HepG2 (cell line): ENCODE results near the gene USP7. TPM values are rescaled to one million over a fixed set of nuclear protein-coding genes. Genes with fewer than 3 reads are reported as not detected.

Experiments used
- ADNP ChIP-seq: sonication (generic); formaldehyde crosslinking; IDR thresholded peaks from 2 replicates; pipeline ENCODE4 v1.4.0; 2020; ENCODE audit warnings: missing genetic modification reagents
- ATF3 ChIP-seq: sonication (generic); formaldehyde crosslinking; IDR thresholded peaks from 2 replicates; pipeline ENCODE4 v1.4.0; 2020; ENCODE audit warnings: missing genetic modification reagents
- DR1 ChIP-seq: sonication (generic); formaldehyde crosslinking; IDR thresholded peaks from 2 replicates; pipeline ENCODE4 v1.8.0; 2021; ENCODE audit warnings: mild to moderate bottlenecking, missing genetic modification reagents, inconsistent platforms
- GABPB1 ChIP-seq: IDR thresholded peaks from 2 replicates; pipeline ENCODE4 v1.6.1; 2016; ENCODE audit warnings: mild to moderate bottlenecking, missing genetic modification reagents, moderate library complexity, missing compliant biosample characterization
- MZF1 ChIP-seq: sonication (generic); formaldehyde crosslinking; IDR thresholded peaks from 2 replicates; pipeline ENCODE4 v1.8.1; 2023; ENCODE audit warnings: mild to moderate bottlenecking, missing genetic modification reagents, borderline replicate concordance
- NFIC ChIP-seq: IDR thresholded peaks from 2 replicates; pipeline ENCODE4 v1.6.1; 2012; ENCODE audit warnings: mild to moderate bottlenecking, low read length, inconsistent platforms
- PAF1 ChIP-seq: IDR thresholded peaks from 2 replicates; pipeline ENCODE4 v1.6.1; 2016; ENCODE audit warnings: missing genetic modification reagents, missing compliant biosample characterization
- PLSCR1 ChIP-seq: sonication (generic); formaldehyde crosslinking; IDR thresholded peaks from 2 replicates; pipeline ENCODE4 v1.5.0; 2020; ENCODE audit warnings: missing genetic modification reagents, mild to moderate bottlenecking, borderline replicate concordance
- RARG ChIP-seq: sonication (generic); formaldehyde crosslinking; IDR thresholded peaks from 2 replicates; pipeline ENCODE4 v1.4.0; 2020; ENCODE audit warnings: low read depth, mild to moderate bottlenecking, missing genetic modification reagents
- RFX5 ChIP-seq: IDR thresholded peaks from 2 replicates; pipeline ENCODE4 v1.6.1; 2011; ENCODE audit warnings: low read depth, low read length, improper control_type of control experiment
- SMAD1 ChIP-seq: sonication (generic); formaldehyde crosslinking; IDR thresholded peaks from 2 replicates; pipeline ENCODE4 v1.4.0; 2020; ENCODE audit warnings: missing genetic modification reagents, low read depth, mild to moderate bottlenecking, borderline replicate concordance
- UBTF ChIP-seq: sonication (generic); formaldehyde crosslinking; IDR thresholded peaks from 2 replicates; pipeline ENCODE4 v1.4.0; 2020; ENCODE audit warnings: mild to moderate bottlenecking, missing genetic modification reagents
- ZNF207 ChIP-seq: fragments of 450-650 bp; IDR thresholded peaks from 2 replicates; pipeline ENCODE4 v1.6.1; 2016; ENCODE audit warnings: antibody characterized with exemption, borderline replicate concordance
- ZNF260 ChIP-seq: sonication (generic); formaldehyde crosslinking; IDR thresholded peaks from 2 replicates; pipeline ENCODE4 v1.4.0; 2020; ENCODE audit warnings: missing genetic modification reagents, low read depth, mild to moderate bottlenecking, borderline replicate concordance
- ZNF274 ChIP-seq: sonication (generic); formaldehyde crosslinking; IDR thresholded peaks from 2 replicates; pipeline ENCODE4 v1.5.1; 2020; ENCODE audit warnings: mild to moderate bottlenecking, missing genetic modification reagents
- ZNF468 ChIP-seq: sonication (generic); formaldehyde crosslinking; IDR thresholded peaks from 2 replicates; pipeline ENCODE4 v1.8.0; 2022; ENCODE audit warnings: mild to moderate bottlenecking, moderate library complexity, missing genetic modification reagents
- ZNF576 ChIP-seq: sonication (generic); formaldehyde crosslinking; IDR thresholded peaks from 2 replicates; pipeline ENCODE4 v1.4.0; 2020; ENCODE audit warnings: mild to moderate bottlenecking, missing genetic modification reagents
- ZNF577 ChIP-seq: sonication (generic); formaldehyde crosslinking; IDR thresholded peaks from 2 replicates; pipeline ENCODE4 v1.4.0; 2020; ENCODE audit warnings: mild to moderate bottlenecking, low read depth, missing genetic modification reagents, borderline replicate concordance
- ZNF770 ChIP-seq: sonication (generic); formaldehyde crosslinking; IDR thresholded peaks from 2 replicates; pipeline ENCODE4 v1.5.0; 2020; ENCODE audit warnings: mild to moderate bottlenecking, missing genetic modification reagents
- ZNF800 ChIP-seq: sonication (generic); formaldehyde crosslinking; IDR thresholded peaks from 2 replicates; pipeline ENCODE4 v1.4.0; 2020; ENCODE audit warnings: missing genetic modification reagents
- ZNF841 ChIP-seq: sonication (generic); formaldehyde crosslinking; IDR thresholded peaks from 2 replicates; pipeline ENCODE4 v1.8.1; 2023; ENCODE audit warnings: missing genetic modification reagents, borderline replicate concordance
- polyA plus RNA-seq, 8 experiments: library from polyadenylated mRNA; depleted of rRNA in 3 of 8; stranded (reverse) in 7 of 8; unstranded in 1 of 8; fragments of >200 nt; fragmentation: Illumina TruSeq in 4 of 8; extraction: Trizol in 4 of 8; gene quantifications; 2 replicates each; pipeline versions ENCODE4 v1.2.1 to v1.2.3, GENCODE V29; 2011 to 2016; ENCODE audit warnings: low read depth in 4 of 8, missing spikeins in 1 of 8, mixed read lengths in 1 of 8; ENCODE audit not compliant: insufficient read depth in 1 of 8
- total RNA-seq, 5 experiments: library from RNA; depleted of rRNA; stranded (reverse); fragments of >200 nt; fragmentation: Illumina TruSeq; extraction: Trizol; gene quantifications; 2 replicates each; pipeline ENCODE4 v1.2.3, GENCODE V29; 2016; ENCODE audit warnings: low read depth in 1 of 5

USP7 gene
- total and polyA plus RNA-seq, 2 of the 13 experiments (the other 11 are each of a cell fraction or from before 2014, with no cell fraction given) = 52.5 to 173 TPM

- TF ChIP-seq ZNF577 (CRISPR knock-in tag) (no peak), PAF1 (CRISPR knock-in tag) (0 out of 2 replicates have a peak, but pooled peaks have one; percentile 22), NFIC (no peak), ZNF800 (CRISPR knock-in tag) (no peak), ATF3 (CRISPR knock-in tag) (no peak), PLSCR1 (CRISPR knock-in tag) (no peak), GABPB1 (CRISPR knock-in tag) (no peak), ZNF207 (no peak), ZNF770 (CRISPR knock-in tag) (no peak), ADNP (CRISPR knock-in tag) (no peak), ZNF260 (CRISPR knock-in tag) (no peak), DR1 (CRISPR knock-in tag) (no peak), ZNF274 (CRISPR knock-in tag) (no peak), SMAD1 (CRISPR knock-in tag) (no peak), ZNF841 (CRISPR knock-in tag) (no peak), ZNF576 (CRISPR knock-in tag) (no peak), UBTF (CRISPR knock-in tag) (no peak), MZF1 (CRISPR knock-in tag) (no peak), RFX5 (no peak), ZNF468 (CRISPR knock-in tag) (no peak), RARG (no peak)
Observed at GRCh38 chr16:8905168-8905762, 58.4 kb downstream of the USP7 start (continued).
